DOHH2 (cell line): Measurements from ENCODE around the gene KIAA0513.

ENCODE experiments used
- H3F3A ChIP-seq: fragments of 200-600 bp; sonication (generic), shearing (Covaris generic); 2 replicates; pipeline ENCODE4 v1.6.0; 2016; ENCODE audit warnings: antibody characterized with exemption, mild to moderate bottlenecking; ENCODE audit not compliant: control insufficient read depth, insufficient read depth
- H3K27ac ChIP-seq: fragments of 200-600 bp; sonication (generic); 2 replicates; pipeline ENCODE4 v1.5.1; 2014; ENCODE audit warnings: low read depth, mild to moderate bottlenecking, low read length, moderate library complexity
- H3K27me3 ChIP-seq: fragments of 200-600 bp; sonication (generic); 2 replicates; pipeline ENCODE4 v1.6.1; 2014; ENCODE audit warnings: mild to moderate bottlenecking, low read length, mixed read lengths; ENCODE audit not compliant: control insufficient read depth
- H3K36me3 ChIP-seq: fragments of 200-600 bp; sonication (generic); 2 replicates; pipeline ENCODE4 v1.6.1; 2014; ENCODE audit warnings: mild to moderate bottlenecking, low read length, moderate library complexity, mixed read lengths; ENCODE audit not compliant: control insufficient read depth
- H3K4me1 ChIP-seq: fragments of 200-600 bp; sonication (generic); 2 replicates; pipeline ENCODE4 v1.6.1; 2014; ENCODE audit warnings: mild to moderate bottlenecking, low read length, mixed read lengths; ENCODE audit not compliant: control insufficient read depth
- H3K4me2 ChIP-seq: fragments of 200-600 bp; sonication (generic); 2 replicates; pipeline ENCODE4 v1.6.0; 2014; ENCODE audit warnings: mild to moderate bottlenecking, low read length, moderate library complexity
- H3K4me3 ChIP-seq: fragments of 200-600 bp; sonication (generic); 2 replicates; pipeline ENCODE4 v1.5.1; 2014; ENCODE audit warnings: mild to moderate bottlenecking, low read length, mixed read lengths
- H3K79me2 ChIP-seq: fragments of 200-600 bp; sonication (generic); 2 replicates; pipeline ENCODE4 v1.6.1; 2014; ENCODE audit warnings: mild to moderate bottlenecking, low read length, mixed read lengths; ENCODE audit not compliant: control insufficient read depth
- H3K9me2 ChIP-seq: fragments of 200-600 bp; sonication (generic); replicated peaks from 2 replicates; pipeline ENCODE4 v1.6.1; 2014; ENCODE audit warnings: mild to moderate bottlenecking, low read length, mixed read lengths; ENCODE audit not compliant: control insufficient read depth
- H3K9me3 ChIP-seq: fragments of 200-600 bp; sonication (generic); 2 replicates; pipeline ENCODE4 v1.6.1; 2014; ENCODE audit warnings: antibody characterized with exemption, low read length, mixed read lengths; ENCODE audit not compliant: control insufficient read depth, insufficient read depth
- H4K20me1 ChIP-seq: fragments of 200-600 bp; sonication (generic); 2 replicates; pipeline ENCODE4 v1.6.0; 2014; ENCODE audit warnings: low read depth, mild to moderate bottlenecking, antibody characterized with exemption, low read length, moderate library complexity; ENCODE audit not compliant: control insufficient read depth, insufficient read depth
- EZH2phosphoT487 ChIP-seq: fragments of 200-600 bp; sonication (generic); IDR thresholded peaks from 2 replicates; pipeline ENCODE4 v1.6.1; 2017; ENCODE audit warnings: borderline replicate concordance, mild to moderate bottlenecking, antibody characterized with exemption, low read length, moderate library complexity, mixed read lengths
- TF ChIP-seq, protein P1 (sequence below): fragments of 200-600 bp; sonication (generic); IDR thresholded peaks from one replicate; pipeline ENCODE4 v1.5.1; 2014; ENCODE audit warnings: antibody characterized with exemption, mild to moderate bottlenecking, low read depth, low read length; ENCODE audit not compliant: poor library complexity, severe bottlenecking

The KIAA0513 gene

DNA sequence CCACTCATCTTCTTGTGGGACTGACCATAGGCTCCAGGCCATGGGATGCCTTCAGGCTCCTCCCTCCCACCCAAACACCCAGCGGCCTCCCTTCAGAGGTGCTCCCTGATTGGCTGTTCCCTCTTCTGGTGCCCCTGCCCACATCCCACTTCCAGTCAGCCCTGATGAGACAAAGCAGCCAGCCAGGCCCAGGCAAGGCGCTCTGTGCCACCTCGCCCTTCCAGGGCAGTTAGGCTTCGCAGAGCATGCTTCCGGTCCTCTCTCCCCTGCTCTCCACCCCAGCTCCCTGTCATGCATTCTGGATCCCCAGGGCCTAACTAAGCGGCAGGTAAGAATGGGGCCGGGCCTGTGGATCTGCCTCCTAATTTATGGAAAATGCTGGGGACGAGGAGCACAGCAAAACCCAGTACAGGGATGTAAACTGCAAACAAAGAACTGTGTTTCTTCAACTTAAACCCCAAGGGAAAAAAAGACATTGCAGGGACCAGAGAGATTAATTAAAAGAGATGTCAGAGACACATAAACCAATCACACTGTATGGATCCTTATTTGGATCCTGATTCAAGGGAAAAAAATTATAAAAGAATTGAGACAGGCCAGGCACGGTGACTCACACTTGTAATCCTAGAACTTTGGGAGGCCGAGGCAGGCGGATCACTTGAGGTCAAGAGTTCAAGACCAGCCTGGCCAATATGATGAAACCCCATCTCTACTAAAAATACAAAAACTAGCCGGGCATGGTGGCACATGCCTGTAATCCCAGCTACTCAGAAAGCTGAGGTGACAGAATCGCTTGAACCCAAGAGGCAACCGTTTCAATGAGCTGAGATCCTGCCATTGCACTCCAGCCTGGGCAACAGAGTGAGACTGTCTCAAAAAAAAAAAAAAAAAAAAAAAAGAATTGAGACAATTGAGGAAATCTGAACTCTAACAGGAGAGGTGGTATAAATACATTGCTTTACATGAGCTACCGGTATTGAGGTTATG, 42.2 kb upstream of the KIAA0513 start:
- Histone ChIP-seq H3K27ac (no peak overlapping the region), H3K9me3 (no peaks in the 10 kb centered on the region), H3K4me2 (no peak overlapping the region), H3K4me1 (no peaks in the 10 kb centered on the region), H3K79me2 (peaks cover 6% of the 10 kb centered on the region; the same call in 1 of the 2 replicates), H3K36me3 (peaks cover 51% of the 10 kb centered on the region), H3K4me3 (no peak overlapping the region), H4K20me1 (no peaks in the 10 kb centered on the region), H3K27me3 (no peaks in the 10 kb centered on the region), H3F3A (no peaks in the 10 kb centered on the region), H3K9me2 (no peaks in the 10 kb centered on the region)
- TF ChIP-seq, protein P1, sequence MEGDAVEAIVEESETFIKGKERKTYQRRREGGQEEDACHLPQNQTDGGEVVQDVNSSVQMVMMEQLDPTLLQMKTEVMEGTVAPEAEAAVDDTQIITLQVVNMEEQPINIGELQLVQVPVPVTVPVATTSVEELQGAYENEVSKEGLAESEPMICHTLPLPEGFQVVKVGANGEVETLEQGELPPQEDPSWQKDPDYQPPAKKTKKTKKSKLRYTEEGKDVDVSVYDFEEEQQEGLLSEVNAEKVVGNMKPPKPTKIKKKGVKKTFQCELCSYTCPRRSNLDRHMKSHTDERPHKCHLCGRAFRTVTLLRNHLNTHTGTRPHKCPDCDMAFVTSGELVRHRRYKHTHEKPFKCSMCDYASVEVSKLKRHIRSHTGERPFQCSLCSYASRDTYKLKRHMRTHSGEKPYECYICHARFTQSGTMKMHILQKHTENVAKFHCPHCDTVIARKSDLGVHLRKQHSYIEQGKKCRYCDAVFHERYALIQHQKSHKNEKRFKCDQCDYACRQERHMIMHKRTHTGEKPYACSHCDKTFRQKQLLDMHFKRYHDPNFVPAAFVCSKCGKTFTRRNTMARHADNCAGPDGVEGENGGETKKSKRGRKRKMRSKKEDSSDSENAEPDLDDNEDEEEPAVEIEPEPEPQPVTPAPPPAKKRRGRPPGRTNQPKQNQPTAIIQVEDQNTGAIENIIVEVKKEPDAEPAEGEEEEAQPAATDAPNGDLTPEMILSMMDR = no peak
- no peak for TF ChIP-seq EZH2phosphoT487

DNA sequence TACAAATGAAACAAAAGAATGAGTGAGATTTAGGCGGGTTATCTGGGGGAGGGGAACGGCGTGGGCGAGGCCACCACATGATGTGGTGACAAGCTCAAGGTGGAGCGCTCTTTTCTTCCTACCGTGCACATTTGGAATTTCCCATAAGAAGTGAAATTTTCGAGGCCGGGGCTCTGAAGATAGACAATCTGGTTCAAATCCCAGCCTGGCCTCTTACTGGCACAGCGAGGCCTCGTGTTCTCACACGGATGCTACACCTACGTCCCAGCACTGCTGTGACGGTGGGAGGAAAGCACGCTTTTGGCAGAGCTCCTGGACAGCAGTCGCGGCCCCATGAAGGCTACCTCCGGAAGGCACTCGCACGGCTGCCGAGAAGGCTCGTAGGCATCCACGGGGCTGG, 41.5 kb upstream of the KIAA0513 start:
- H3K4me2 ChIP-seq = no peak overlapping the region
- H3F3A ChIP-seq = no peaks in the 10 kb centered on the region
- no peak for TF ChIP-seq EZH2phosphoT487
- TF ChIP-seq, protein P1 = no peak
- H3K9me2 ChIP-seq = no peaks in the 10 kb centered on the region
- H3K4me1 ChIP-seq = no peaks in the 10 kb centered on the region
- no peak overlapping the region for H3K27ac ChIP-seq
- no peaks in the 10 kb centered on the region for H3K27me3 ChIP-seq
- peaks cover 52% of the 10 kb centered on the region for H3K36me3 ChIP-seq
- peaks cover 6% of the 10 kb centered on the region; the same call in 1 of the 2 replicates for H3K79me2 ChIP-seq
- no peaks in the 10 kb centered on the region for H3K9me3 ChIP-seq
- H3K4me3 ChIP-seq = no peak overlapping the region
- H4K20me1 ChIP-seq = no peaks in the 10 kb centered on the region

DNA sequence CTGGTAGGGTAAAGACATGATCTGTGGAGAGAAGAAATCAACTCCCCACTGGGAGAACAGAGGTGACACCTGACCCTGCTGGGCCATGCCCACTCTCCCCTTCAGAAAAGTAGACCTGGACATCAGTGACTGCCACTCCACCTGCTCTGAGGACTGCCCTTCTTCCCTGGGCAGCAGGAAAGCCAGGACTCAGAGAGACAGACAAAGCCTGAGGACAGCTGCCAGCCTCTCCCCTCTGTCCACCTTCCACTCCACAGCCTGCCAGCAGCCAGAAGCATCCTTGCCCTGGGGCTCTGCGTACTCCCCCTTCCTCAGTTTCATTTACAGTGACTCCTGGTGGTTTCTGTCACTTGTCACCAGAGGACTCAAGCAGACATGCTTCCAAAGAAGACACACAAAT, 40.7 kb upstream of the KIAA0513 start:
- Histone ChIP-seq H4K20me1 (no peaks in the 10 kb centered on the region), H3K79me2 (peaks cover 6% of the 10 kb centered on the region; the same call in 1 of the 2 replicates)

More for the DNA sequence above, 40.7 kb upstream of the KIAA0513 start:
- no peaks in the 10 kb centered on the region for H3K4me1 ChIP-seq
- H3K27me3 ChIP-seq = no peaks in the 10 kb centered on the region
- H3K4me3 ChIP-seq = no peak overlapping the region
- no peaks in the 10 kb centered on the region for H3F3A ChIP-seq
- TF ChIP-seq, protein P1 = no peak
- TF ChIP-seq EZH2phosphoT487 = no peak
- no peak overlapping the region for H3K27ac ChIP-seq
- H3K36me3 ChIP-seq = peaks cover 45% of the 10 kb centered on the region
- no peak overlapping the region for H3K4me2 ChIP-seq
- H3K9me3 ChIP-seq = no peaks in the 10 kb centered on the region
- H3K9me2 ChIP-seq = no peaks in the 10 kb centered on the region
